Progenitor cell of endocrine pancreas (in vitro differentiated cells): Measurements from ENCODE around the gene TUBA4A. TPM values are rescaled to one million over a fixed set of nuclear protein-coding genes. Genes with fewer than 3 reads are reported as not detected.

ENCODE experiments used
- DNase-seq: peaks from one replicate; pipeline ENCODE4 v3.0.0; 2021; ENCODE audit warnings: low spot score; ENCODE audit not compliant: unreplicated experiment
- H3K27ac Mint-ChIP-seq: 2 replicates; pipeline ENCODE4 v1.8.0; 2021; ENCODE audit warnings: mild to moderate bottlenecking, moderate library complexity, mixed read lengths
- H3K27me3 Mint-ChIP-seq: 2 replicates; pipeline ENCODE4 v1.8.0; 2021; ENCODE audit warnings: mixed read lengths
- H3K36me3 Mint-ChIP-seq: 2 replicates; pipeline ENCODE4 v1.8.0; 2022; ENCODE audit warnings: mixed read lengths; ENCODE audit not compliant: insufficient read depth
- H3K4me1 Mint-ChIP-seq: 2 replicates; pipeline ENCODE4 v1.8.0; 2021; ENCODE audit warnings: low read depth, mixed read lengths
- H3K4me3 Mint-ChIP-seq: 2 replicates; pipeline ENCODE4 v1.8.0; 2021; ENCODE audit warnings: low read depth, mild to moderate bottlenecking, moderate library complexity, mixed read lengths
- H3K9me3 Mint-ChIP-seq: 2 replicates; pipeline ENCODE4 v1.8.0; 2021; ENCODE audit warnings: low read depth, mixed read lengths
- total RNA-seq: library from RNA; stranded (reverse); gene quantifications from 2 replicates; pipeline ENCODE4 v1.2.1, GENCODE V29; 2021
- TF ChIP-seq, protein P1 (sequence below): fragments of 200-600 bp; sonication (generic); IDR thresholded peaks from one replicate; pipeline ENCODE4 v1.5.0; 2021; ENCODE audit warnings: antibody characterized with exemption, mild to moderate bottlenecking; ENCODE audit not compliant: unreplicated experiment

The TUBA4A gene
- total RNA-seq, 1 donor from 2014 or later: 9.1 TPM

DNA sequence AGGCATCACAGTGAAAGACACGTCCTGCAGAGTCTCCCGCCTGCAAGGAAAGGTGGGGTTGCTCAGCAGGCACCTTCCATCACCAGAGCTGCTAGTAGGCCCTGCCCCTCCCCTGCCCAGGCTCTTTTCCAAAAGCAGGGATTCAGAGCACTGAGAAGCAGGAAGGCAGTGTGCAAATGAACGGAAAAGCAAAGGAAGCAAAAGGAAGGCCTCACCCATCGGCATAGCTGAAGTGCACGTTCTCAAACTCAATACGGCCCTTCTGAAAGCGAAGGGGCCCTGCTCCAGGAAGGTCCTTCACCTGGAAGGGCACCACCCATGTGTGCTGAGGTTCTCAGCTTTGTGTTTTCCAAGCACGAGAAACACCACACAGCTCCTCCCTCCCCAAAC, 40.7 kb downstream of the TUBA4A start:
- Mint-ChIP-seq H3K4me3 (no peak overlapping the region), H3K27ac (no peak overlapping the region)

DNA sequence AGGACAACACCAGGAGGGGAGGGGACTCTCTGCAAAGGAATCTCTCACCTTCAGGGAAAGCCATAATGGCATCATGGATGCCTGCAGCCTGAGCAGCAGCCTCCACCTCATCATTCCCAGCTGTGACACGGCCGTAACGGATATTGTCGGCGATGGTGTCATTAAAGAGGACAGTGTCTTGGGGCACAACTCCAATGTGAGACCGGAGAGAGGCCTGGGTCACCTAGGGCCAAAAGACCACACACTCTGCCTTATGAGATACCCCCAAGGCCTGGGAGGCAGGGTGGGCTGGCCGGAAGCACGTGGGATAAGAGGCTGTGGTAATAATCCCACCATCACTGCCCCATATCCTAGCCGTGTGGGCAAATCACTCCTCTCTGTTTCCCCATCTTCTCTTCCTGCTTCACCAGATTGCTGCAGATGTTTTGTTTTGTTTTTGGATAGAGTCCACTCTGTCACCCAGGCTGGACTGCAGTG, 42.8 kb downstream of the TUBA4A start:
- H3K27ac Mint-ChIP-seq: peak overlapping the region; percentile 57
- H3K9me3 Mint-ChIP-seq: no peaks in the 10 kb centered on the region
- TF ChIP-seq, protein P1, sequence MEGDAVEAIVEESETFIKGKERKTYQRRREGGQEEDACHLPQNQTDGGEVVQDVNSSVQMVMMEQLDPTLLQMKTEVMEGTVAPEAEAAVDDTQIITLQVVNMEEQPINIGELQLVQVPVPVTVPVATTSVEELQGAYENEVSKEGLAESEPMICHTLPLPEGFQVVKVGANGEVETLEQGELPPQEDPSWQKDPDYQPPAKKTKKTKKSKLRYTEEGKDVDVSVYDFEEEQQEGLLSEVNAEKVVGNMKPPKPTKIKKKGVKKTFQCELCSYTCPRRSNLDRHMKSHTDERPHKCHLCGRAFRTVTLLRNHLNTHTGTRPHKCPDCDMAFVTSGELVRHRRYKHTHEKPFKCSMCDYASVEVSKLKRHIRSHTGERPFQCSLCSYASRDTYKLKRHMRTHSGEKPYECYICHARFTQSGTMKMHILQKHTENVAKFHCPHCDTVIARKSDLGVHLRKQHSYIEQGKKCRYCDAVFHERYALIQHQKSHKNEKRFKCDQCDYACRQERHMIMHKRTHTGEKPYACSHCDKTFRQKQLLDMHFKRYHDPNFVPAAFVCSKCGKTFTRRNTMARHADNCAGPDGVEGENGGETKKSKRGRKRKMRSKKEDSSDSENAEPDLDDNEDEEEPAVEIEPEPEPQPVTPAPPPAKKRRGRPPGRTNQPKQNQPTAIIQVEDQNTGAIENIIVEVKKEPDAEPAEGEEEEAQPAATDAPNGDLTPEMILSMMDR: no peak
- DNase-seq: no peak
- peaks cover 17% of the 10 kb centered on the region for H3K36me3 Mint-ChIP-seq
- no peak overlapping the region for H3K4me3 Mint-ChIP-seq
- H3K4me1 Mint-ChIP-seq: peaks cover 11% of the 10 kb centered on the region
- H3K27me3 Mint-ChIP-seq: no peaks in the 10 kb centered on the region

More for the DNA sequence above, 40.7 kb downstream of the TUBA4A start:
- DNase-seq: no peak
- peaks cover 10% of the 10 kb centered on the region for H3K4me1 Mint-ChIP-seq
- TF ChIP-seq, protein P1: no peak
- H3K9me3 Mint-ChIP-seq: no peaks in the 10 kb centered on the region
- H3K36me3 Mint-ChIP-seq: peaks cover 17% of the 10 kb centered on the region
- no peaks in the 10 kb centered on the region for H3K27me3 Mint-ChIP-seq

DNA sequence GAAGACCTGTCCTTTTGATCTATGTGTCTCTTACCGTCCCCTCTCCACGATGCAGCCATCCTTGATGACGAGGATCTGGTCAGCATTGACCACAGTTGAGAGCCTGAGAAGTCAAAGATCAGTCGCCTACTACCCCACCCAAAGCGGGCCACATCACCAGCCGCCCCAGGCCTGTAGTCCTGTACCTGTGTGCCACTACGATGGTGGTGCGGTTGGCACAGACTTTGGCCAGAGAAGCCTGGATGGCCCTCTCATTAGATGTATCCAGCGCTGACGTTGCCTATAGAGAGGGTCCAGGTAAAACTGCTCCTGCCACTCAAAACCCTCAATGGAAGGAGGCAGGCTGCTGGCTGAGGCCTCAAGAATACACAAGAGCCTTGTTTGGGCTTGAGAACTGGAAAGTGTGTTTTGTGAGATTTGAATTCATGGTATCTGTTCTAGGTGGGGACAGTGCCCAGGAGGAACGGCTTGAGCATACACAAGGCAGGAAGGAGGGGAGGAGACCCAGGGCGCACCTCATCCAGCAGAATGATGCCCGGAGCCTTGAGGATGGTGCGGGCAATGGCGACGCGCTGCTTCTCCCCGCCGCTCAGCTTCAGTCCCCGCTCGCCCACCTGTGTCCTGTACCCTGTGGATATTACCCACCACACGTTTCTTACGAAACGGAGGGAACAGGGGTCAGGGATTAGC, 43.4 kb downstream of the TUBA4A start:
- Mint-ChIP-seq H3K4me1 (peaks cover 11% of the 10 kb centered on the region), H3K9me3 (no peaks in the 10 kb centered on the region), H3K27me3 (no peaks in the 10 kb centered on the region), H3K36me3 (peaks cover 17% of the 10 kb centered on the region), H3K27ac (no peak overlapping the region), H3K4me3 (no peak overlapping the region)
- DNase-seq: no peak
- TF ChIP-seq, protein P1: no peak

DNA sequence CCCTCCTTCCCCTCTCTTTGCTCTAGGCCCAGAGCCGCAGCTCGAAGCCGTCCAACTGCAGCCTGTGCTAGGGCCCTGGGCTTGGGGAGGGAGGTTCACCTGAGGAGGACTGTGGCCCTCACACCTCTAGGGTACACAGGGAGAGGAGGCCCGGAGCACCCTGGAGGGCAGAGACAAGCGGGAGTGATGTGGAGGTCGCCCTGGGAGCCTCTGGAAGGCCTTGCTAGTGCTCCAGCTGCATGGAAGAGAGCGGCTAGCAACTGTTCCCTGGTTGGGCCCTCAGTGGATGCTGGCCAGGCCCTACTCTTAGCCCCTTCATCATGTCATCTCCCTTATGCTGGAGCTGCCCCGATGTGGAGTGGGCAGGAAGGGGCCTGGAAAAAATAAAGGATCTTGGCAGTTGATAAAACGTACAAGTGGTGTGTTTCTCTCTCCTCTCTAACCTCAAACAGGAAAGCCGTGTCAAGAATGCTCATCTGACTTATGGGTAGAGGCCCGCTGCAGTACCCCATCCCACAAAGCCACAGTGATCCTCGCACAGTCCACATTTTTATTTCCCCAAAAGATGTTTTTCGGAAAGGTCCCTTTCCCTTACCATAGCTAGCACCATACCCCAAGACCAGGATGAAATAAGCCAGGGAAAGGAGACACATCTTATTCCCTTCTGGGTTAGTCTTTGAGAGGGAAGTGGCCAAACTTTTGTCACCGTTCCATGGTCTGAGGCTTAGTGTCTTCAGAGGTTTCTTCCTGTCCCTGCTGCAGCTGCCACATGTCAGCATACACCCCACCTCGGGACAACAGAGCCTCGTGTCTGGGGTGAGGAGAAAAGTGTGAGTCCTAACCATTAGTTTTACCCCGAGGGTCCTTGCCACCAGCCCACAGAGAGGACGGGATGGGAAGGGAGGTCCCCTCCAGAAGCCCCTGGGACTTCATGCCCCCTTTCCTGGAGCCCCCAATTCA, 44.2 kb downstream of the TUBA4A start:
- Mint-ChIP-seq H3K27me3 (no peaks in the 10 kb centered on the region), H3K4me1 (peaks cover 11% of the 10 kb centered on the region), H3K4me3 (no peak overlapping the region), H3K36me3 (peaks cover 17% of the 10 kb centered on the region), H3K27ac (no peak overlapping the region), H3K9me3 (no peaks in the 10 kb centered on the region)
- no peak for DNase-seq
- TF ChIP-seq, protein P1: no peak
